Measurements from ENCODE around the gene PXK.

Gene PXK

DNA sequence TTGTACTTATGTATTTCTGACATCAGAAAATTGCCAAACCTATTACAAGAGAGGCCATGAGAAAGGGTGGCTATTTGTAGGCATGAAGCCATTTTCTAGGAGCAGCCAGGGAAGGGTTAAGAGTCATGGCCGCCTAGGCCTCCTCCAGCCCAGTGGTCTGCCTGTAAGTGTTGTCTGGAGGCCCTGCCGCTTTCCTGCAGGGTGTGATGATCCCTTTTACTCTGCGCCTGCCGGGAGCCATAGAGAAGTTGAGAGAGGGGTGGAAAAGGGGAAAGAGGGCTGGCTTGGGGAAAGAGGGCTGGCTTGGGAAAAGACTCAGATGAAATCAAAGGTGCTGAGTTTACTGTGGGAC lies 130.1 kb downstream of the PXK start:
- H3K27ac ChIP-seq, result no peak overlapping the region
- no peak for TF ChIP-seq ZFX (IDR thresholded peaks at IDR 0.05)
- TF ChIP-seq, protein P1, sequence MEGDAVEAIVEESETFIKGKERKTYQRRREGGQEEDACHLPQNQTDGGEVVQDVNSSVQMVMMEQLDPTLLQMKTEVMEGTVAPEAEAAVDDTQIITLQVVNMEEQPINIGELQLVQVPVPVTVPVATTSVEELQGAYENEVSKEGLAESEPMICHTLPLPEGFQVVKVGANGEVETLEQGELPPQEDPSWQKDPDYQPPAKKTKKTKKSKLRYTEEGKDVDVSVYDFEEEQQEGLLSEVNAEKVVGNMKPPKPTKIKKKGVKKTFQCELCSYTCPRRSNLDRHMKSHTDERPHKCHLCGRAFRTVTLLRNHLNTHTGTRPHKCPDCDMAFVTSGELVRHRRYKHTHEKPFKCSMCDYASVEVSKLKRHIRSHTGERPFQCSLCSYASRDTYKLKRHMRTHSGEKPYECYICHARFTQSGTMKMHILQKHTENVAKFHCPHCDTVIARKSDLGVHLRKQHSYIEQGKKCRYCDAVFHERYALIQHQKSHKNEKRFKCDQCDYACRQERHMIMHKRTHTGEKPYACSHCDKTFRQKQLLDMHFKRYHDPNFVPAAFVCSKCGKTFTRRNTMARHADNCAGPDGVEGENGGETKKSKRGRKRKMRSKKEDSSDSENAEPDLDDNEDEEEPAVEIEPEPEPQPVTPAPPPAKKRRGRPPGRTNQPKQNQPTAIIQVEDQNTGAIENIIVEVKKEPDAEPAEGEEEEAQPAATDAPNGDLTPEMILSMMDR (conservative IDR thresholded peaks at IDR 0.05), result no peak

DNA sequence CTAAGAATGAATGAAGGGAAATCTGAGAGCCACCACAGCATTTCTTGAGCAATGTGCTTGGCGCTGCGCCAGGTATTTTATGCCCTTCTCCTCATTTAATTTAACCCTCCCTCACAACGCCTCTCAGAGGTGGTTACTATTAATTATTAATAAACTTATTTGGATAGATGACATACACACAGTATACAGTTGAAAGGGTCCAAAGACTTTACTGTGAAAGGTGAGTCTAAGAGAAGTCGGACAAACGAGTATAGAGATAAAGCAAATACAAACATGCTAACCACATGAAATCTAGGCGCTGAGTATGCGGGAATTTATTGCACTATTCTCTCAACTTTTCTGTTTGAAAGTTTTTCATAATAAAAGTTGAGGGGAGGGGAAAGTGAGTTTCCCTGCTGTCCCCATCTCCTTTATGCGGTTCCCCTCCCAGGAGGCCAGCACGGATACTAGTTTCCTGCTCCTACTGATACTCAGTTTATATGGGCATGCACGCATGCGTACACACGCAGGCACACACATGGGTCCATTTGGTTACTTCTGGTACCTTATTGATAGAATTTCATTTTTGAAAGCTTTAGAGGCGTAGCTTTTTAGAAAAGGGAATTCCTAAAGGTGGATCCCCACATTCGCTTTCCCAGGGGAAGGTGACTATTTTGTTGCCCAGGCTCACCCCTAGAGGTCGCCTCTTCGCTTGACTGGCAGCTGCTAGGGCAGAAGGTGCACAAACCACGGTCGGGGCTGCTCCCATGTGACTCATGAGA lies 130.7 kb downstream of the PXK start:
- TF ChIP-seq, protein P1 (conservative IDR thresholded peaks at IDR 0.05), result peak; percentile 92
- TF ChIP-seq ZFX (IDR thresholded peaks at IDR 0.05), result no peak
- no peak overlapping the region for H3K27ac ChIP-seq

DNA sequence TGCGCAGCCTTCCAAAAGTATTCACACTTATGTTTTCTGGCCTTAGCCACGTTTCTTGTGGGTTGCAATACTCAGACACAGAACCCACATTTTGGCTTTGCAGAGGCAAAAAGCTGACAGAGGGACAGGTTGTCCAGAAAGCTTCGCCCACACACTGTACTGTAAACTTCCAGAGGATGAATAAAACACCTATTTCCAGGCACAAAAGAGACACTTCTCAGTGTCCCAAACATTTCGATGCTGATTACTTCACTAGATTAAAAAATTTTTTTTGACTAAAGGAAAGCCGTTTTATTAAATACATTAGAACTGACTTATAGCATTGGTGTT lies 131.2 kb downstream of the PXK start:
- TF ChIP-seq ZFX (IDR thresholded peaks at IDR 0.05), result no peak
- TF ChIP-seq, protein P1 (conservative IDR thresholded peaks at IDR 0.05), result peak; percentile 56

DNA sequence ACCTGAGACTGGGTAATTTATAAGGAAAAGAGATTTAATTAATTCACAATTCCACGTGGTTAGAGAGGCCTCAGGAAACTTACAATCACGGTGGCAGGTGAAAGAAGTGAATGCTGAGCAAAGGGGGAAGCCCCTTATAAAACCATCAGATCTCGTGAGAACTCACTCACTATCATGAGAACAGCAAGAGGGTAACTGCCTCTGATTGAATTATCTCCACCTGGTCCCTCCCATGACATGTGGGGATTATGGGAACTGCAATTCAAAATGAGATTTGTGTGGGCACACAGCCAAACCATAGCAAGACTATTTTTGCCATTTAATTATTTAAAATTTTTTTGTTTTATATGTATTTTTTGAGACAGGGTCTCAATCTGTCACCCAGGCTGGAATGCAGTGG lies 132.2 kb downstream of the PXK start:
- no peak overlapping the region for H3K27ac ChIP-seq
- no peak for TF ChIP-seq ZFX (IDR thresholded peaks at IDR 0.05)
- TF ChIP-seq, protein P1 (conservative IDR thresholded peaks at IDR 0.05), result no peak

More for the DNA sequence above, 131.2 kb downstream of the PXK start:
- H3K27ac ChIP-seq, result no peak overlapping the region

DNA sequence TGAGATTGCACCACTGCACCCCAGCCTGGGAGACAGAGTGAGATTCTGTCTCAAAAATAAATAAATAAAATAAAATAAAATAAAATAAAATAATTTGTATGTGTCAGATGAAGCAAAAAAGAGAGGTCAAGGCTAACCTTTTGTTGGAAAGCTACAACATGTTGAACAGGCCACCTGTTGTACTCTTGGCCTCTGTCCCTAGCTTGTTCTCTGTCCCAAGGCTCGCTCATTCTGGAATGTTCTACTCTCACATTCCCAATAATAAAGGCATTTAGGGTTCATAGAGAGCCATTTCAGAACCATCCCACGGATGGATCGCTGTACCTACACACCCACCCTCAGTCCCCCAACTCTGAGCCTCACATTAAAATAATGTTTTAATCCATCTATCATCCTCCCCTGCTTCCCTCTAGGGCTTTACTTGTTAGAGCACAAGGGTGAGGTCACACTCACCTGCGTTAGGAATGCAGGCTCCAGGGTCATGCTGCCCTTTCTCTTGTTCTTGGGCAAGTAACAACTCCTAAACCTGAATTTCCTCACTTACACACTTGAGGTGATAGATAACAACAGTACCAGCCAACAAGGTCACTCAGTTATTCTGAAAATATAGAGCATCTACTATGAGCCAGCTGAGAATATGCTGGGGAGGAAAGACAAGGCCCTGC lies 134.3 kb downstream of the PXK start:
- no peak overlapping the region for H3K27ac ChIP-seq
- TF ChIP-seq, protein P1 (conservative IDR thresholded peaks at IDR 0.05), result no peak

DNA sequence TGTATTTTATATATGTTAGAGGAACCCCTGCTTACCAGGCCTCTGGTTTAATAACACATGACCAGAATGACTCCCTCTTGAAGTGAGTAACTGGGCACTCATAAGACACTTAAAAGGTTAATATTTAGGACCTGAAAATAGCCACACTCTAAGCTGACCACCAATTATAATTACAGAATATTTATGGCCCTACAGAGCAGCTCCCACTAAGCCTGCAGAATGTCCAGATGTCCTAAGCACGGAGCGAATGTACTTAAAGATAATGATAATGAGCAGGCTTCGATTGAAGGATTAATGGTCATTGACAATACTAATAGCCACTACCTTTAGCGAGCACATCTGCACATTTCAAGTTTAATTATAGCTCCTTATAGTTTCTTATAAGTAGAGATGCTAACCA lies 136.4 kb downstream of the PXK start:
- H3K27ac ChIP-seq, result no peak overlapping the region
- no peak for TF ChIP-seq ZFX (IDR thresholded peaks at IDR 0.05)
- TF ChIP-seq, protein P1 (conservative IDR thresholded peaks at IDR 0.05), result no peak

DNA sequence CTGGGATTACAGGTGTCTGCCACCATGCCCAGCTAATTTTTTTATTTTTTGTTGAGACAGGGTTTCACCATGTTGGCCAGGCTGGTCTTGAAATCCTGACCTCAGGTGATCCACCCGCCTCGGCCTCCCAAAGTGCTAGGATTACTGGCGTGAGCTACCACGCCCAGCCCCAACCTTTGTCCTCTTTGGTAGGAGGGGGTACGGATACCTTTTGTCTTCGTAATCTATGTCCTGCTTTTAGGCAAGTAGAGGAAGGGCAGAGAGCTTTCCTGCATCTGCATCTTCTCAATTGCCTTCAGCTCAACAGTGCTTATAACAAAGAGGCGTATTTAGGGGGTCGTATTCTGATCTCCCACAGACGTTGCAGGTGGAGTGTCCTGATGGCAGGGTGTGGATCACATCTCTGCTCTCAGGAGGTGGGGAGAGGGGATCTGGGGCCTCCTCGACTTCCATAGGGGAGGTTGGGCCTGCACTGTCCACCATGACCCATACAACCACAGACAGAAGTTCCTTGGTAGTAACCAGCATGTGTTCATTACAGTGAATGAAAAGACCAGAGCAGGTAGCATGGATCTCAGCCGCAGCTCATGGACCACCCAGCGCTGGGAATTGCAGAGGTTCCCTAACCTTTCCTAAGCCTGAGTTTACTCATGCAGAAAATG lies 137.8 kb downstream of the PXK start:
- H3K27ac ChIP-seq, result peak overlapping the region; percentile 56

More for the DNA sequence above, 137.8 kb downstream of the PXK start:
- TF ChIP-seq, protein P1 (conservative IDR thresholded peaks at IDR 0.05), result no peak
- no peak for TF ChIP-seq ZFX (IDR thresholded peaks at IDR 0.05)
